Vagina (tissue), 2 donors: Measurements from ENCODE around the gene PLCB1.

Experiments used
- POLR2A ChIP-seq, 2 donors: fragments of 450-650 bp; IDR thresholded peaks; one replicate each; pipeline ENCODE4 v1.6.1; 2017; ENCODE audit warnings: antibody characterized with exemption in 2 of 2, mild to moderate bottlenecking in 2 of 2, moderate library complexity in 2 of 2
- POLR2AphosphoS5 ChIP-seq, 2 donors: sonication (generic); formaldehyde crosslinking; IDR thresholded peaks; one replicate each; pipeline ENCODE4 v1.9.0; 2017; ENCODE audit warnings: antibody characterized with exemption in 2 of 2, mild to moderate bottlenecking in 2 of 2, low read depth in 1 of 2; ENCODE audit not compliant: insufficient read depth in 1 of 2
- TF ChIP-seq, protein P1 (sequence below), 3 experiments: fragments of 450-650 bp in 2 of 3; fragments of 200-600 bp in 1 of 3; sonication (generic) in 1 of 3; IDR thresholded peaks; one replicate each; pipeline ENCODE4 v1.5.1; 2017 to 2019; ENCODE audit warnings: antibody characterized with exemption in 3 of 3, mild to moderate bottlenecking in 2 of 3, moderate library complexity in 2 of 3

DNA sequence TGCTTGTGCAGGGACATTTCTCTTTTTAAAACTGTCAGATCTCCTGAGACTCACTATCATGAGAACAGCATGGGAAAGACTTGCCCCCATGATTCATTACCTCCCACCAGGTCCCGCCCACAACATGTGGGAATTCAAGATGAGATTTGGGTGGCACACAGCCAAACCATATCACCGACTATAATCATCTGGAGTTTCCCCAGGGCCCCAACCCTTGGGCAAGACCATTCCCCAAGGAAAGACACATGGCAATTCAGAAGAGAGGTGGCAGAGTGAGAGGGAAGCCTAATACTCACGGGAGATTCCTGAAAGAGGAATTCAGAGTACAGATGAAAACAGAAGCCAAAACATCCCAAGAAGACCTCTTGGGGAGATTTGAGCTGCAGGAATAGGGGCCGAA lies 645.8 kb downstream of the PLCB1 start:
- TF ChIP-seq, protein P1, sequence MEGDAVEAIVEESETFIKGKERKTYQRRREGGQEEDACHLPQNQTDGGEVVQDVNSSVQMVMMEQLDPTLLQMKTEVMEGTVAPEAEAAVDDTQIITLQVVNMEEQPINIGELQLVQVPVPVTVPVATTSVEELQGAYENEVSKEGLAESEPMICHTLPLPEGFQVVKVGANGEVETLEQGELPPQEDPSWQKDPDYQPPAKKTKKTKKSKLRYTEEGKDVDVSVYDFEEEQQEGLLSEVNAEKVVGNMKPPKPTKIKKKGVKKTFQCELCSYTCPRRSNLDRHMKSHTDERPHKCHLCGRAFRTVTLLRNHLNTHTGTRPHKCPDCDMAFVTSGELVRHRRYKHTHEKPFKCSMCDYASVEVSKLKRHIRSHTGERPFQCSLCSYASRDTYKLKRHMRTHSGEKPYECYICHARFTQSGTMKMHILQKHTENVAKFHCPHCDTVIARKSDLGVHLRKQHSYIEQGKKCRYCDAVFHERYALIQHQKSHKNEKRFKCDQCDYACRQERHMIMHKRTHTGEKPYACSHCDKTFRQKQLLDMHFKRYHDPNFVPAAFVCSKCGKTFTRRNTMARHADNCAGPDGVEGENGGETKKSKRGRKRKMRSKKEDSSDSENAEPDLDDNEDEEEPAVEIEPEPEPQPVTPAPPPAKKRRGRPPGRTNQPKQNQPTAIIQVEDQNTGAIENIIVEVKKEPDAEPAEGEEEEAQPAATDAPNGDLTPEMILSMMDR (IDR thresholded peaks at IDR 0.05), result no peak
- TF ChIP-seq POLR2AphosphoS5 (IDR thresholded peaks at IDR 0.05; ENCODE audit: insufficient read depth in 1 of 2, low read depth in 1 of 2) (no peak), POLR2A (IDR thresholded peaks at IDR 0.05) (no peak)
